GM23338 (cell line): ENCODE data around the gene RHOBTB3. TPM values are rescaled to one million over a fixed set of nuclear protein-coding genes. Genes with fewer than 3 reads are reported as not detected.

Source experiments
- ATAC-seq: fragments of 200-7000 bp; cut with Tn5 transposase; 3 replicates; pipeline ENCODE4 v1.9.1; 2020
- DNase-seq: peaks from one replicate; pipeline ENCODE4 v3.0.0-alpha.2; 2015; ENCODE audit warnings: low spot score
- H2AFZ ChIP-seq: fragments of 200-600 bp; sonication (generic); 2 replicates; pipeline ENCODE4 v1.8.0; 2016; ENCODE audit warnings: antibody characterized with exemption, mild to moderate bottlenecking, moderate library complexity
- H3F3A ChIP-seq: fragments of 200-600 bp; sonication (generic); replicated peaks from 2 replicates; pipeline ENCODE4 v1.8.0; 2017; ENCODE audit warnings: antibody characterized with exemption, mixed run types, low read depth
- H3K27ac ChIP-seq: fragments of 200-600 bp; sonication (generic); 2 replicates; pipeline ENCODE4 v1.6.1; 2016; ENCODE audit warnings: low read depth
- H3K27me3 ChIP-seq: fragments of 200-600 bp; sonication (generic); 2 replicates; pipeline ENCODE4 v1.8.0; 2016; ENCODE audit warnings: mild to moderate bottlenecking, mixed run types, moderate library complexity; ENCODE audit not compliant: insufficient read depth
- H3K36me3 ChIP-seq: fragments of 200-600 bp; sonication (generic); 2 replicates; pipeline ENCODE4 v1.8.0; 2016; ENCODE audit warnings: mild to moderate bottlenecking; ENCODE audit not compliant: insufficient read depth
- H3K4me1 ChIP-seq: fragments of 200-600 bp; sonication (generic); 2 replicates; pipeline ENCODE4 v1.8.0; 2016; ENCODE audit warnings: mild to moderate bottlenecking, moderate library complexity; ENCODE audit not compliant: insufficient read depth
- H3K4me2 ChIP-seq: fragments of 200-600 bp; sonication (generic); 2 replicates; pipeline ENCODE4 v1.7.1; 2017; ENCODE audit warnings: mixed run types
- H3K4me3 ChIP-seq: fragments of 200-600 bp; sonication (generic); 2 replicates; pipeline ENCODE4 v1.6.1; 2016; ENCODE audit warnings: mixed run types
- H3K79me2 ChIP-seq: fragments of 200-600 bp; sonication (generic); replicated peaks from 2 replicates; pipeline ENCODE4 v1.8.0; 2017; ENCODE audit warnings: mild to moderate bottlenecking; ENCODE audit not compliant: insufficient read depth
- H3K9me2 ChIP-seq: fragments of 200-600 bp; sonication (generic); 2 replicates; pipeline ENCODE4 v1.8.0; 2017; ENCODE audit not compliant: insufficient read depth
- H4K20me1 ChIP-seq: fragments of 200-600 bp; sonication (generic); replicated peaks from 2 replicates; pipeline ENCODE4 v1.8.0; 2017; ENCODE audit warnings: mild to moderate bottlenecking; ENCODE audit not compliant: insufficient read depth
- H3K27ac Mint-ChIP-seq: 2 replicates; pipeline ENCODE4 v1.8.0; 2020; ENCODE audit warnings: inconsistent platforms, mild to moderate bottlenecking, moderate library complexity, mixed read lengths
- H3K27me3 Mint-ChIP-seq: 3 replicates; pipeline ENCODE4 v1.8.0; 2022; ENCODE audit warnings: low read depth, mild to moderate bottlenecking, moderate library complexity, mixed read lengths, inconsistent platforms; ENCODE audit not compliant: insufficient read depth, poor library complexity
- H3K36me3 Mint-ChIP-seq: 3 replicates; pipeline ENCODE4 v1.8.0; 2021; ENCODE audit warnings: low read depth, mild to moderate bottlenecking, inconsistent platforms, moderate library complexity, mixed read lengths
- H3K4me1 Mint-ChIP-seq: 3 replicates; pipeline ENCODE4 v1.8.0; 2020; ENCODE audit warnings: mild to moderate bottlenecking, inconsistent platforms, mixed read lengths
- H3K4me3 Mint-ChIP-seq: 3 replicates; pipeline ENCODE4 v1.8.0; 2021; ENCODE audit warnings: moderate library complexity, mild to moderate bottlenecking, inconsistent platforms, mixed read lengths
- H3K9me3 Mint-ChIP-seq: 3 replicates; pipeline ENCODE4 v1.8.0; 2020; ENCODE audit warnings: moderate library complexity, mild to moderate bottlenecking, inconsistent platforms, mixed read lengths
- CREB1 ChIP-seq: fragments of 250-450 bp; sonication (Bioruptor Pico); IDR thresholded peaks from 2 replicates; pipeline ENCODE4 v1.5.0; 2020; ENCODE audit warnings: low read depth, mild to moderate bottlenecking, moderate library complexity
- EZH2 ChIP-seq: fragments of 200-600 bp; sonication (generic); IDR thresholded peaks from one replicate; pipeline ENCODE4 v1.8.0; 2017; ENCODE audit warnings: antibody characterized with exemption, mild to moderate bottlenecking, low read depth; ENCODE audit not compliant: unreplicated experiment
- EZH2phosphoT487 ChIP-seq: fragments of 200-600 bp; sonication (generic); IDR thresholded peaks from one replicate; pipeline ENCODE4 v1.8.1; 2018; ENCODE audit warnings: antibody characterized with exemption; ENCODE audit not compliant: unreplicated experiment
- JUNB ChIP-seq: IDR thresholded peaks from one replicate; pipeline ENCODE4 v1.6.1; 2016; ENCODE audit warnings: antibody characterized with exemption; ENCODE audit not compliant: unreplicated experiment
- NANOG ChIP-seq: IDR thresholded peaks from 2 replicates; pipeline ENCODE4 v1.6.1; 2016; ENCODE audit warnings: antibody characterized with exemption, borderline replicate concordance
- POLR2AphosphoS5 ChIP-seq: IDR thresholded peaks from 2 replicates; pipeline ENCODE4 v1.6.1; 2016; ENCODE audit warnings: antibody characterized with exemption, low read depth
- STAT1 ChIP-seq: IDR thresholded peaks from one replicate; pipeline ENCODE4 v1.6.1; 2016; ENCODE audit warnings: antibody characterized with exemption; ENCODE audit not compliant: unreplicated experiment
- ZNF114 ChIP-seq: fragments of 250-450 bp; sonication (Bioruptor Pico); IDR thresholded peaks from 2 replicates; pipeline ENCODE4 v1.5.0; 2020; ENCODE audit warnings: mild to moderate bottlenecking, moderate library complexity
- ZNF331 ChIP-seq: fragments of 250-450 bp; sonication (Bioruptor Pico); IDR thresholded peaks from 2 replicates; pipeline ENCODE4 v1.5.0; 2020; ENCODE audit warnings: low read depth, mild to moderate bottlenecking, moderate library complexity
- polyA plus RNA-seq: library from polyadenylated mRNA; unstranded; fragments of >200 nt; fragmentation: Nextera tagmentation; extraction: Ambion mirVana; gene quantifications from 2 replicates; pipeline ENCODE4 v1.2.1, GENCODE V29; 2016
- total RNA-seq: library from RNA; depleted of rRNA; stranded (reverse); fragments of >200 nt; shearing (Covaris generic); gene quantifications from 2 replicates; pipeline ENCODE4 v1.2.3, GENCODE V29; 2014
- TF ChIP-seq, protein P1 (sequence below), 2 experiments: fragments of 200-600 bp in 1 of 2; sonication (generic) in 1 of 2; conservative IDR thresholded peaks; 2 replicates each; pipeline versions ENCODE4 v1.5.1 to v1.6.1; 2016 to 2017; ENCODE audit warnings: antibody characterized with exemption in 2 of 2, low read depth in 2 of 2, mild to moderate bottlenecking in 2 of 2, moderate library complexity in 1 of 2
- TF ChIP-seq, protein P2 (sequence below): IDR thresholded peaks from one replicate; pipeline ENCODE4 v1.6.1; 2018; ENCODE audit warnings: antibody characterized with exemption; ENCODE audit not compliant: unreplicated experiment
- TF ChIP-seq, protein P3 (sequence below): IDR thresholded peaks from 2 replicates; pipeline ENCODE4 v1.6.1; 2016; ENCODE audit warnings: antibody characterized with exemption
- TF ChIP-seq, protein P4 (sequence below): fragments of 250-450 bp; sonication (Bioruptor Pico); IDR thresholded peaks from 2 replicates; pipeline ENCODE4 v1.5.0; 2020; ENCODE audit warnings: mild to moderate bottlenecking, moderate library complexity

RHOBTB3 gene
- total and polyA plus RNA-seq, 2 experiments from 2014 or later: 10.0 to 13.4 TPM

DNA sequence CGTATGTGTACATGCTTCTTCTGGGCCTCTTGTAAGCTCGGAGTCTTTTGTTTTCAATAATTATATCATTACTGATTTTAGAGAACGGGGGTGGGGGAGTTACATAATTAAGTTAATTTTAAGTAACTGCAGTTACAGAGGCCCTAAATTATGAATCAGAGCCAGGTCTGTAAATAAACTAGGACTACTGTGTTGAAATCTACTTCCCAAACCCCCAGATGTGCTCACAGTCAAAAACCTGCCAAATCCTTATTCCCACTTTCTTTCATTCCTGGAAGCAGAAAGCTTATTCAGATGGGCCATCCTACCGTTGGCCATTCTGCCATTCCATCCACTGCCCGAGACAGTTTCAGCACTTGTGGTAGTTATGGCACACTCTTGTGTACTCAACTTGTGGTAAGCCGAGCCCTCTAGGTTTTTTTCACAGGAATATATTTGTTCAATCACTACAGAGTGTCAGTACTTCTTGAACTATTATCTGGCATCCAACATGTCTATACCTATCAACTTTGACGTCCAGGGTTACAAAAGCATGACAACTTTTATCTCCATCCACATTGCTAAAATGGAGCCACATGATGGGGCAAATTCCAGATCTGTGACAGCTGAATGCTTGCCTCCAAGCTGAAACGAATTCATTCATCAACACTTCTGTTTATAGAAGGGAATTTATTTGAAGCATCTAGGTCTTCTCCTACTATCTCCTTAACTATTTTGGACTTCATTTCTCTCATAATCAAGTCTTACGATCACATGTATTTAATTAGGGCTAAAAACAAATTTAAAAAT, 53.6 kb downstream of the RHOBTB3 start:
- H3F3A ChIP-seq: no peaks in the 10 kb centered on the region
- no peaks in the 10 kb centered on the region for H3K79me2 ChIP-seq
- Mint-ChIP-seq H3K27me3 (no peaks in the 10 kb centered on the region), H3K4me1 (peaks cover 3% of the 10 kb centered on the region; the same call in 1 of the 3 replicates), H3K9me3 (peaks cover 2% of the 10 kb centered on the region; the same call in 2 of the 3 replicates), H3K4me3 (no peak overlapping the region), H3K27ac (no peak overlapping the region), H3K36me3 (no peaks in the 10 kb centered on the region; the same call in 2 of the 3 replicates)
- no peak overlapping the region for H3K4me3 ChIP-seq
- no peaks in the 10 kb centered on the region for H4K20me1 ChIP-seq
- ATAC-seq: no peak
- H3K36me3 ChIP-seq: no peaks in the 10 kb centered on the region
- no peak overlapping the region for H3K4me2 ChIP-seq
- H3K9me2 ChIP-seq: no peaks in the 10 kb centered on the region
- no peak for TF ChIP-seq EZH2
- TF ChIP-seq, protein P1, sequence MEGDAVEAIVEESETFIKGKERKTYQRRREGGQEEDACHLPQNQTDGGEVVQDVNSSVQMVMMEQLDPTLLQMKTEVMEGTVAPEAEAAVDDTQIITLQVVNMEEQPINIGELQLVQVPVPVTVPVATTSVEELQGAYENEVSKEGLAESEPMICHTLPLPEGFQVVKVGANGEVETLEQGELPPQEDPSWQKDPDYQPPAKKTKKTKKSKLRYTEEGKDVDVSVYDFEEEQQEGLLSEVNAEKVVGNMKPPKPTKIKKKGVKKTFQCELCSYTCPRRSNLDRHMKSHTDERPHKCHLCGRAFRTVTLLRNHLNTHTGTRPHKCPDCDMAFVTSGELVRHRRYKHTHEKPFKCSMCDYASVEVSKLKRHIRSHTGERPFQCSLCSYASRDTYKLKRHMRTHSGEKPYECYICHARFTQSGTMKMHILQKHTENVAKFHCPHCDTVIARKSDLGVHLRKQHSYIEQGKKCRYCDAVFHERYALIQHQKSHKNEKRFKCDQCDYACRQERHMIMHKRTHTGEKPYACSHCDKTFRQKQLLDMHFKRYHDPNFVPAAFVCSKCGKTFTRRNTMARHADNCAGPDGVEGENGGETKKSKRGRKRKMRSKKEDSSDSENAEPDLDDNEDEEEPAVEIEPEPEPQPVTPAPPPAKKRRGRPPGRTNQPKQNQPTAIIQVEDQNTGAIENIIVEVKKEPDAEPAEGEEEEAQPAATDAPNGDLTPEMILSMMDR (conservative IDR thresholded peaks at IDR 0.05; ENCODE audit: low read depth in 2 of 2): no peak
- no peak for TF ChIP-seq EZH2phosphoT487
- TF ChIP-seq POLR2AphosphoS5: no peak
- no peak for TF ChIP-seq JUNB
- TF ChIP-seq, protein P2, sequence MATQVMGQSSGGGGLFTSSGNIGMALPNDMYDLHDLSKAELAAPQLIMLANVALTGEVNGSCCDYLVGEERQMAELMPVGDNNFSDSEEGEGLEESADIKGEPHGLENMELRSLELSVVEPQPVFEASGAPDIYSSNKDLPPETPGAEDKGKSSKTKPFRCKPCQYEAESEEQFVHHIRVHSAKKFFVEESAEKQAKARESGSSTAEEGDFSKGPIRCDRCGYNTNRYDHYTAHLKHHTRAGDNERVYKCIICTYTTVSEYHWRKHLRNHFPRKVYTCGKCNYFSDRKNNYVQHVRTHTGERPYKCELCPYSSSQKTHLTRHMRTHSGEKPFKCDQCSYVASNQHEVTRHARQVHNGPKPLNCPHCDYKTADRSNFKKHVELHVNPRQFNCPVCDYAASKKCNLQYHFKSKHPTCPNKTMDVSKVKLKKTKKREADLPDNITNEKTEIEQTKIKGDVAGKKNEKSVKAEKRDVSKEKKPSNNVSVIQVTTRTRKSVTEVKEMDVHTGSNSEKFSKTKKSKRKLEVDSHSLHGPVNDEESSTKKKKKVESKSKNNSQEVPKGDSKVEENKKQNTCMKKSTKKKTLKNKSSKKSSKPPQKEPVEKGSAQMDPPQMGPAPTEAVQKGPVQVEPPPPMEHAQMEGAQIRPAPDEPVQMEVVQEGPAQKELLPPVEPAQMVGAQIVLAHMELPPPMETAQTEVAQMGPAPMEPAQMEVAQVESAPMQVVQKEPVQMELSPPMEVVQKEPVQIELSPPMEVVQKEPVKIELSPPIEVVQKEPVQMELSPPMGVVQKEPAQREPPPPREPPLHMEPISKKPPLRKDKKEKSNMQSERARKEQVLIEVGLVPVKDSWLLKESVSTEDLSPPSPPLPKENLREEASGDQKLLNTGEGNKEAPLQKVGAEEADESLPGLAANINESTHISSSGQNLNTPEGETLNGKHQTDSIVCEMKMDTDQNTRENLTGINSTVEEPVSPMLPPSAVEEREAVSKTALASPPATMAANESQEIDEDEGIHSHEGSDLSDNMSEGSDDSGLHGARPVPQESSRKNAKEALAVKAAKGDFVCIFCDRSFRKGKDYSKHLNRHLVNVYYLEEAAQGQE: no peak
- TF ChIP-seq CREB1: no peak
- no peak for TF ChIP-seq STAT1
- no peak for TF ChIP-seq ZNF114 (CRISPR knock-in tag)
- TF ChIP-seq, protein P3, sequence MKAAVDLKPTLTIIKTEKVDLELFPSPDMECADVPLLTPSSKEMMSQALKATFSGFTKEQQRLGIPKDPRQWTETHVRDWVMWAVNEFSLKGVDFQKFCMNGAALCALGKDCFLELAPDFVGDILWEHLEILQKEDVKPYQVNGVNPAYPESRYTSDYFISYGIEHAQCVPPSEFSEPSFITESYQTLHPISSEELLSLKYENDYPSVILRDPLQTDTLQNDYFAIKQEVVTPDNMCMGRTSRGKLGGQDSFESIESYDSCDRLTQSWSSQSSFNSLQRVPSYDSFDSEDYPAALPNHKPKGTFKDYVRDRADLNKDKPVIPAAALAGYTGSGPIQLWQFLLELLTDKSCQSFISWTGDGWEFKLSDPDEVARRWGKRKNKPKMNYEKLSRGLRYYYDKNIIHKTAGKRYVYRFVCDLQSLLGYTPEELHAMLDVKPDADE: no peak
- TF ChIP-seq, protein P4, sequence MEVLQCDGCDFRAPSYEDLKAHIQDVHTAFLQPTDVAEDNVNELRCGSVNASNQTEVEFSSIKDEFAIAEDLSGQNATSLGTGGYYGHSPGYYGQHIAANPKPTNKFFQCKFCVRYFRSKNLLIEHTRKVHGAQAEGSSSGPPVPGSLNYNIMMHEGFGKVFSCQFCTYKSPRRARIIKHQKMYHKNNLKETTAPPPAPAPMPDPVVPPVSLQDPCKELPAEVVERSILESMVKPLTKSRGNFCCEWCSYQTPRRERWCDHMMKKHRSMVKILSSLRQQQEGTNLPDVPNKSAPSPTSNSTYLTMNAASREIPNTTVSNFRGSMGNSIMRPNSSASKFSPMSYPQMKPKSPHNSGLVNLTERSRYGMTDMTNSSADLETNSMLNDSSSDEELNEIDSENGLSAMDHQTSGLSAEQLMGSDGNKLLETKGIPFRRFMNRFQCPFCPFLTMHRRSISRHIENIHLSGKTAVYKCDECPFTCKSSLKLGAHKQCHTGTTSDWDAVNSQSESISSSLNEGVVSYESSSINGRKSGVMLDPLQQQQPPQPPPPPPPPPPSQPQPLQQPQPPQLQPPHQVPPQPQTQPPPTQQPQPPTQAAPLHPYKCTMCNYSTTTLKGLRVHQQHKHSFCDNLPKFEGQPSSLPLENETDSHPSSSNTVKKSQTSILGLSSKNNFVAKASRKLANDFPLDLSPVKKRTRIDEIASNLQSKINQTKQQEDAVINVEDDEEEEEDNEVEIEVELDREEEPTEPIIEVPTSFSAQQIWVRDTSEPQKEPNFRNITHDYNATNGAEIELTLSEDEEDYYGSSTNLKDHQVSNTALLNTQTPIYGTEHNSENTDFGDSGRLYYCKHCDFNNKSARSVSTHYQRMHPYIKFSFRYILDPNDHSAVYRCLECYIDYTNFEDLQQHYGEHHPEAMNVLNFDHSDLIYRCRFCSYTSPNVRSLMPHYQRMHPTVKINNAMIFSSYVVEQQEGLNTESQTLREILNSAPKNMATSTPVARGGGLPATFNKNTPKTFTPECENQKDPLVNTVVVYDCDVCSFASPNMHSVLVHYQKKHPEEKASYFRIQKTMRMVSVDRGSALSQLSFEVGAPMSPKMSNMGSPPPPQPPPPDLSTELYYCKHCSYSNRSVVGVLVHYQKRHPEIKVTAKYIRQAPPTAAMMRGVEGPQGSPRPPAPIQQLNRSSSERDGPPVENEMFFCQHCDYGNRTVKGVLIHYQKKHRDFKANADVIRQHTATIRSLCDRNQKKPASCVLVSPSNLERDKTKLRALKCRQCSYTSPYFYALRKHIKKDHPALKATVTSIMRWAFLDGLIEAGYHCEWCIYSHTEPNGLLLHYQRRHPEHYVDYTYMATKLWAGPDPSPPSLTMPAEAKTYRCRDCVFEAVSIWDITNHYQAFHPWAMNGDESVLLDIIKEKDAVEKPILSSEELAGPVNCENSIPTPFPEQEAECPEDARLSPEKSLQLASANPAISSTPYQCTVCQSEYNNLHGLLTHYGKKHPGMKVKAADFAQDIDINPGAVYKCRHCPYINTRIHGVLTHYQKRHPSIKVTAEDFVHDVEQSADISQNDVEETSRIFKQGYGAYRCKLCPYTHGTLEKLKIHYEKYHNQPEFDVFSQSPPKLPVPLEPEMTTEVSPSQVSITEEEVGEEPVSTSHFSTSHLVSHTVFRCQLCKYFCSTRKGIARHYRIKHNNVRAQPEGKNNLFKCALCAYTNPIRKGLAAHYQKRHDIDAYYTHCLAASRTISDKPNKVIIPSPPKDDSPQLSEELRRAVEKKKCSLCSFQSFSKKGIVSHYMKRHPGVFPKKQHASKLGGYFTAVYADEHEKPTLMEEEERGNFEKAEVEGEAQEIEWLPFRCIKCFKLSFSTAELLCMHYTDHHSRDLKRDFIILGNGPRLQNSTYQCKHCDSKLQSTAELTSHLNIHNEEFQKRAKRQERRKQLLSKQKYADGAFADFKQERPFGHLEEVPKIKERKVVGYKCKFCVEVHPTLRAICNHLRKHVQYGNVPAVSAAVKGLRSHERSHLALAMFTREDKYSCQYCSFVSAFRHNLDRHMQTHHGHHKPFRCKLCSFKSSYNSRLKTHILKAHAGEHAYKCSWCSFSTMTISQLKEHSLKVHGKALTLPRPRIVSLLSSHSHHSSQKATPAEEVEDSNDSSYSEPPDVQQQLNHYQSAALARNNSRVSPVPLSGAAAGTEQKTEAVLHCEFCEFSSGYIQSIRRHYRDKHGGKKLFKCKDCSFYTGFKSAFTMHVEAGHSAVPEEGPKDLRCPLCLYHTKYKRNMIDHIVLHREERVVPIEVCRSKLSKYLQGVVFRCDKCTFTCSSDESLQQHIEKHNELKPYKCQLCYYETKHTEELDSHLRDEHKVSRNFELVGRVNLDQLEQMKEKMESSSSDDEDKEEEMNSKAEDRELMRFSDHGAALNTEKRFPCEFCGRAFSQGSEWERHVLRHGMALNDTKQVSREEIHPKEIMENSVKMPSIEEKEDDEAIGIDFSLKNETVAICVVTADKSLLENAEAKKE: no peak
- TF ChIP-seq NANOG: no peak
- no peak for TF ChIP-seq ZNF331 (CRISPR knock-in tag)
- no peak for DNase-seq
- H3K27me3 ChIP-seq: no peaks in the 10 kb centered on the region
- H3K27ac ChIP-seq: no peak overlapping the region
- no peaks in the 10 kb centered on the region for H3K4me1 ChIP-seq
- H2AFZ ChIP-seq: no peak overlapping the region
